ENCODE measurements around the gene EPHB2.

Gene EPHB2

DNA sequence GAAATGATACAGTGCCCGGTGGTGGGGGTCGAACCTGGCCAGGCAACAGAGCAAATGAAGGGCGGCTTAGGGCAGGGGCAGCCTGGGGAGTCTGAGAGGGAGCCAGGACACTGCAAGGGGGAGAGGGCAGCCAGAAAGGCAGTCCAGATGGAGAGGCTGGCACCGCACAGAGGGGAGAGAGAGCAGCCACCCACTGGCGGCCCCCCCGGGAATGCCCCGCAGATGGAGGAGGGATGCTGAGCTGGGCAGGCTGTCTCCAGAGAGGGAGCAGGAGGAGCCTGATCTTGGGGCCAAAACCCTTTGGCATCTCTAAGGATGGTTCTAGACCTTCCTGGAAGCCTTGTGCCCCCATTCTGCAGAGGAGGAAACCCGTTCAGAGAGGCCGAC, 149.8 kb downstream of the EPHB2 start:
- DNase-seq: no peak
- H3K9me3 Mint-ChIP-seq: no peaks in the 10 kb centered on the region
- H3K4me3 Mint-ChIP-seq: no peak overlapping the region
- no peaks in the 10 kb centered on the region for H3K36me3 Mint-ChIP-seq
- peaks cover 2% of the 10 kb centered on the region for H3K27me3 Mint-ChIP-seq
- H3K27ac Mint-ChIP-seq: no peak overlapping the region
- H3K4me1 Mint-ChIP-seq: no peaks in the 10 kb centered on the region
- CTCF ChIA-PET: interaction anchor here (2.9 kb wide), 1 partner anchor 157 kb away, joined by 20 read pairs; no protein-coding TSS in a partner anchor

- Mint-ChIP-seq H3K4me1 (no peaks in the 10 kb centered on the region), H3K9me3 (no peaks in the 10 kb centered on the region), H3K27ac (no peak overlapping the region), H3K36me3 (no peaks in the 10 kb centered on the region), H3K27me3 (peaks cover 7% of the 10 kb centered on the region), H3K4me3 (no peak overlapping the region)
- CTCF ChIA-PET: interaction anchor here (0.9 to 2.9 kb wide), 3 partner anchors 14 to 157 kb away, joined by 3 to 20 read pairs (median 4); no protein-coding TSS in a partner anchor
- DNase-seq: no peak
Measured at GRCh38 chr1:22860883-22861385, 150.3 kb downstream of the EPHB2 start.

DNA sequence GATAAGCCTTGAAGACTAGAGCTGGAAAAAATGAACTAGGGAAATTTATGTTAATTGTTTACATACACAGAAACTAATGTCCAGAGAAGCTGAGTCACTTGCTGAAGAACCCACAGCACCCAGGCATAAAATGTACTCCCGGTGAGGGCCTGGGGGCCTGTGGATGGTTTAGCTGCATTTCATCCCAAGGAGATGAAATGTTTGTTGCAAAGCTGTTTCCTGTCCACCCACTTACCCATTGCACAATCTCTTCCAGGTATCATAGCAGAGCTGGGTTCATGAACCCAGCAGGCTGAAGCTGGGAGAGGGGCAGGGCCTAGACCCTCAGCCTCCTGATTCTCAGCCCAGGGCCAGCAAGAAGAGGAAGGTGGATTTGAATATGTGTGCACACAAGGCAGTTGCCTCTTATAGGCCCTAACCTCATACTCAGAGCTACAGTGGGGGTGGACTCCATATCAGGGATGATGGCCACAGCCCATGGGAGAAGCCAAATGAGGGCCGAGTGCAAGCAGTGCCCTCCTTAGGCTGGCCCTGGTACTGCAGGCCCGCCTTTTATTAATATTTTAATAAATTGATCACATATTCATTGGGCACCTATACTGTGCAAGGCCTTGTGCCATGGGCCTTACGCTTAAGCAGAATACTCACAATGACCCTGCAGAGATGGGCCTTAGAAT, 151.3 kb downstream of the EPHB2 start:
- no peaks in the 10 kb centered on the region for H3K4me1 Mint-ChIP-seq
- H3K9me3 Mint-ChIP-seq: no peaks in the 10 kb centered on the region
- H3K27me3 Mint-ChIP-seq: peaks cover 13% of the 10 kb centered on the region
- no peak overlapping the region for H3K4me3 Mint-ChIP-seq
- H3K27ac Mint-ChIP-seq: no peak overlapping the region
- no peak for DNase-seq
- CTCF ChIA-PET: interaction anchor here (0.7 to 2.9 kb wide), 7 partner anchors 9 to 158 kb away, joined by 3 to 20 read pairs (median 3); no protein-coding TSS in a partner anchor
- H3K36me3 Mint-ChIP-seq: no peaks in the 10 kb centered on the region

DNA sequence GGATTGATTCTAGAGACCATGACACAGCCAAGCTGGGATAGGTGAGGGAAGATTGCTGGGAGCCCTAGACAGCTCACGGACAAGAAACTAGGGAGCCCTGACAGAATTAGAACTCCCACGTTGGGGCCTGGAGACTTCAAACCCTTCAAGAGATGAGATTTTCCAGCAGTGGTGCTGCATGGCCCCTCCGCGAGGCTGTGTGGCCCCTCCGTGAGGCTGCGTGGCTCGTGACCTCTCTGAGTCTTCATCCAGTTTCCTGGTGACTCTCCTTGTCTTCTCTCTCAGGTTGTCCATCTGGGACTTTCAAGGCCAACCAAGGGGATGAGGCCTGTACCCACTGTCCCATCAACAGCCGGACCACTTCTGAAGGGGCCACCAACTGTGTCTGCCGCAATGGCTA, 152.1 kb downstream of the EPHB2 start:
- H3K27ac Mint-ChIP-seq: no peak overlapping the region
- no peak for DNase-seq
- H3K36me3 Mint-ChIP-seq: no peaks in the 10 kb centered on the region
- no peak overlapping the region for H3K4me3 Mint-ChIP-seq
- no peaks in the 10 kb centered on the region for H3K9me3 Mint-ChIP-seq
- CTCF ChIA-PET: interaction anchor here (0.7 to 2.9 kb wide), 5 partner anchors 8 to 159 kb away, joined by 3 to 20 read pairs (median 4); no protein-coding TSS in a partner anchor
- H3K4me1 Mint-ChIP-seq: no peaks in the 10 kb centered on the region
- peaks cover 21% of the 10 kb centered on the region for H3K27me3 Mint-ChIP-seq

GRCh38 chr1:22863766-22864165, 153.1 kb downstream of the EPHB2 start:
- DNase-seq: no peak
- H3K27ac Mint-ChIP-seq: no peak overlapping the region
- peaks cover 30% of the 10 kb centered on the region for H3K27me3 Mint-ChIP-seq
- H3K36me3 Mint-ChIP-seq: no peaks in the 10 kb centered on the region
- H3K9me3 Mint-ChIP-seq: no peaks in the 10 kb centered on the region
- no peaks in the 10 kb centered on the region for H3K4me1 Mint-ChIP-seq
- H3K4me3 Mint-ChIP-seq: no peak overlapping the region
- CTCF ChIA-PET: interaction anchor here (1.8 kb wide), 1 partner anchor 159 kb away, joined by 4 read pairs; no protein-coding TSS in a partner anchor

- CTCF ChIA-PET: interaction anchor here (1.8 kb wide), 1 partner anchor 160 kb away, joined by 4 read pairs; no protein-coding TSS in a partner anchor
- H3K4me3 Mint-ChIP-seq: no peak overlapping the region
Measured at GRCh38 chr1:22864886-22865285, 154.2 kb downstream of the EPHB2 start.

DNA sequence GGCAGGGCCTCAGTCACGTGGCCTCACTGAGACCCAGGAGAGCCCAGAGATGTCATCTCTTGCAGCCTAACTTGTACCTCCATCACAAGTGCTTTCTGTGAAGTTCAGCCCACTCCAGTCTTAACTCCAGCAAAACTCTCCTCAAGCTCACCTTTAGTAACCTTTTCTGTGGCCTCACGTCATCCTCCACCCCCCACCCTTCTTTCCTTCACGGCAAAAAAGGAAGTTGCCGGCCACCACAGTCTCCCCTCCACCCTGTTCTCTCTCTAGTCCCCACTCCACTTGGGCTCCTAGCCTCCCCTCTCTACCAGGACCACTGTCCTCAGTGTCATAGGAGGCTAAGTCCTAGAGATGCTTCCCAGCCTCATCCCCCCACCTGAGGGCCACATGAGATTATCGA, 155.1 kb downstream of the EPHB2 start:
- Mint-ChIP-seq H3K4me3 (no peak overlapping the region), H3K36me3 (no peaks in the 10 kb centered on the region), H3K27me3 (peaks cover 40% of the 10 kb centered on the region), H3K27ac (no peak overlapping the region), H3K9me3 (no peaks in the 10 kb centered on the region), H3K4me1 (no peaks in the 10 kb centered on the region)
- no peak for DNase-seq
- CTCF ChIA-PET: no interaction called here

More at GRCh38 chr1:22864886-22865285, 154.2 kb downstream of the EPHB2 start:
- Mint-ChIP-seq H3K27me3 (peaks cover 37% of the 10 kb centered on the region), H3K27ac (no peak overlapping the region), H3K4me1 (no peaks in the 10 kb centered on the region), H3K9me3 (no peaks in the 10 kb centered on the region), H3K36me3 (no peaks in the 10 kb centered on the region)
- DNase-seq: no peak

GRCh38 chr1:22866868-22867267, 156.2 kb downstream of the EPHB2 start:
- H3K27me3 Mint-ChIP-seq: peaks cover 41% of the 10 kb centered on the region
- H3K4me1 Mint-ChIP-seq: no peaks in the 10 kb centered on the region
- no peaks in the 10 kb centered on the region for H3K9me3 Mint-ChIP-seq
- DNase-seq: no peak
- no peak overlapping the region for H3K4me3 Mint-ChIP-seq
- H3K27ac Mint-ChIP-seq: no peak overlapping the region
- no peaks in the 10 kb centered on the region for H3K36me3 Mint-ChIP-seq
- CTCF ChIA-PET: no interaction called here

- H3K4me3 Mint-ChIP-seq: no peak overlapping the region
- no peak for DNase-seq
- H3K27ac Mint-ChIP-seq: no peak overlapping the region
- no peaks in the 10 kb centered on the region for H3K4me1 Mint-ChIP-seq
- CTCF ChIA-PET: no interaction called here
- H3K36me3 Mint-ChIP-seq: no peaks in the 10 kb centered on the region
- H3K9me3 Mint-ChIP-seq: no peaks in the 10 kb centered on the region
- peaks cover 41% of the 10 kb centered on the region for H3K27me3 Mint-ChIP-seq
Measured at GRCh38 chr1:22868331-22868730, 157.7 kb downstream of the EPHB2 start.

GRCh38 chr1:22869325-22869724, 158.7 kb downstream of the EPHB2 start:
- no peak for DNase-seq
- Mint-ChIP-seq H3K27ac (no peak overlapping the region), H3K27me3 (peaks cover 41% of the 10 kb centered on the region), H3K36me3 (no peaks in the 10 kb centered on the region), H3K4me1 (no peaks in the 10 kb centered on the region), H3K4me3 (no peak overlapping the region), H3K9me3 (no peaks in the 10 kb centered on the region)
- CTCF ChIA-PET: no interaction called here

- H3K27me3 Mint-ChIP-seq: peaks cover 40% of the 10 kb centered on the region
- H3K4me3 Mint-ChIP-seq: no peak overlapping the region
- no peaks in the 10 kb centered on the region for H3K36me3 Mint-ChIP-seq
- H3K27ac Mint-ChIP-seq: no peak overlapping the region
- CTCF ChIA-PET: interaction anchor here (1.1 kb wide), 1 partner anchor 8 kb away, joined by 5 read pairs; no protein-coding TSS in a partner anchor
- DNase-seq: no peak
- H3K4me1 Mint-ChIP-seq: no peaks in the 10 kb centered on the region
- no peaks in the 10 kb centered on the region for H3K9me3 Mint-ChIP-seq
Measured at GRCh38 chr1:22870201-22870871, 159.7 kb downstream of the EPHB2 start.

GRCh38 chr1:22872981-22873664, 162.5 kb downstream of the EPHB2 start:
- H3K4me1 Mint-ChIP-seq: no peaks in the 10 kb centered on the region
- no peak overlapping the region for H3K27ac Mint-ChIP-seq
- CTCF ChIA-PET: no interaction called here
- no peaks in the 10 kb centered on the region for H3K36me3 Mint-ChIP-seq
- H3K27me3 Mint-ChIP-seq: peaks cover 19% of the 10 kb centered on the region
- no peak overlapping the region for H3K4me3 Mint-ChIP-seq
- no peak for DNase-seq
- no peaks in the 10 kb centered on the region for H3K9me3 Mint-ChIP-seq

- CTCF ChIA-PET: no interaction called here
- H3K36me3 Mint-ChIP-seq: no peaks in the 10 kb centered on the region
- H3K27me3 Mint-ChIP-seq: peaks cover 10% of the 10 kb centered on the region
- DNase-seq: no peak
- H3K27ac Mint-ChIP-seq: no peak overlapping the region
- H3K9me3 Mint-ChIP-seq: no peaks in the 10 kb centered on the region
- H3K4me1 Mint-ChIP-seq: no peaks in the 10 kb centered on the region
- no peak overlapping the region for H3K4me3 Mint-ChIP-seq
Measured at GRCh38 chr1:22874785-22875184, 164.1 kb downstream of the EPHB2 start.

DNA sequence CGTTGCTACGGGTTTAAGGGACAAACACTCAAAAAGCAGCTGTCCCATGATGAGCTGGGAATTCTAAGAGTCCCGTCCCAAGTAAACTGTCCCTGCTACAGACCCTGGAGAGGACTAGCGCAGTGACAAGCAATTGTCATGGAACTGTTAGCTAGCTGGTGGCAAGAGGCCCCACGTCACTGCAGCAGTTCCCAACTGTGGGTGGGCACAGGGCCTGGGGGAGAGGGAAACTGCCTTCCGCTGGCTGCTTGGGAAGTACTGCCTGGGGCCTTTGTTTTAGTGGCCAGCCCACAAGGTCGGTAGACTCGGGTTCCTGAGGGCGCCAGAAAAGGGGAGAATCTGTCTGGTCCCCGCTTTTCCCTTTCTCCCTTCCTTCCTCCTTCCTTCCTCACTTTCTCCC, 164.6 kb downstream of the EPHB2 start:
- H3K4me1 Mint-ChIP-seq: no peaks in the 10 kb centered on the region
- H3K27ac Mint-ChIP-seq: no peak overlapping the region
- no peak overlapping the region for H3K4me3 Mint-ChIP-seq
- peaks cover 10% of the 10 kb centered on the region for H3K27me3 Mint-ChIP-seq
- H3K36me3 Mint-ChIP-seq: no peaks in the 10 kb centered on the region
- H3K9me3 Mint-ChIP-seq: no peaks in the 10 kb centered on the region
- DNase-seq: no peak
- CTCF ChIA-PET: no interaction called here
